Measurements from ENCODE around the gene MELTF.

GRCh38 chr3:197068077-197068476 lies 38.5 kb upstream of the MELTF start:
- TF ChIP-seq CTCF (IDR thresholded peaks at IDR 0.05) (no peak), EZH2 (IDR thresholded peaks at IDR 0.05; ENCODE audit: borderline replicate concordance, insufficient read depth, low read depth, low read length, poor library complexity, severe bottlenecking) (no peak)
